Stimulated activated effector memory CD8-positive, alpha-beta T cell treated with anti-CD3 and anti-CD28 coated beads, Interleukin-12 subunit alpha, Interleukin-12 subunit beta, amount 100 ng/mL, for 72 hours (primary cell): ENCODE results near the gene IRX1.

Experiments used
- ATAC-seq: fragments of 150-1000 bp; cut with Tn5 transposase; 2 replicates; pipeline ENCODE4 v1.10.0; 2021
- DNase-seq, 2 donors: peaks; one replicate each; pipeline ENCODE4 v3.0.0; 2021 to 2022; ENCODE audit warnings: low spot score in 2 of 2
- H3K27ac Mint-ChIP-seq: one replicate; pipeline ENCODE4 v1.8.0; 2022; ENCODE audit warnings: mild to moderate bottlenecking, mixed read lengths
- H3K36me3 Mint-ChIP-seq: one replicate; pipeline ENCODE4 v1.8.0; 2022; ENCODE audit warnings: mild to moderate bottlenecking, mixed read lengths
- H3K4me1 Mint-ChIP-seq: one replicate; pipeline ENCODE4 v1.8.0; 2022; ENCODE audit warnings: mixed read lengths
- H3K4me3 Mint-ChIP-seq: one replicate; pipeline ENCODE4 v1.8.0; 2022; ENCODE audit warnings: mild to moderate bottlenecking, mixed read lengths
- H3K9me3 Mint-ChIP-seq: one replicate; pipeline ENCODE4 v1.8.0; 2022; ENCODE audit warnings: mixed read lengths

IRX1 gene

GRCh38 chr5:3595006-3595961 is at the start of gene IRX1:
Gene IRX1, plus strand, starts transcription at chr5:3595832. Its CDS starts 274 bp downstream, at chr5:3596106.
- DNase-seq (no peak), ATAC-seq (no peak)
- H3K4me3 Mint-ChIP-seq = no peak within 1 kb of the TSS
- H3K27ac Mint-ChIP-seq = no peak within 1 kb of the TSS
- peaks cover 2% of the 10 kb centered on the region for H3K9me3 Mint-ChIP-seq
- no peaks in the 10 kb centered on the region for H3K36me3 Mint-ChIP-seq
- peaks cover 8% of the 10 kb centered on the region for H3K4me1 Mint-ChIP-seq

- H3K27ac Mint-ChIP-seq = no peak overlapping the region
- ATAC-seq = no peak
- H3K36me3 Mint-ChIP-seq = no peaks in the 10 kb centered on the region
- no peak for DNase-seq
- H3K4me3 Mint-ChIP-seq = no peak overlapping the region
- peaks cover 10% of the 10 kb centered on the region for H3K9me3 Mint-ChIP-seq
- no peaks in the 10 kb centered on the region for H3K4me1 Mint-ChIP-seq
Observed at GRCh38 chr5:3546028-3546427, 49.6 kb upstream of the IRX1 start.

GRCh38 chr5:3564116-3564515 is 31.5 kb upstream of the IRX1 start:
- no peak overlapping the region for H3K4me3 Mint-ChIP-seq

GRCh38 chr5:3564827-3565518 is 30.7 kb upstream of the IRX1 start:
- no peak for DNase-seq
- Mint-ChIP-seq H3K9me3 (peaks cover 27% of the 10 kb centered on the region), H3K27ac (no peak overlapping the region), H3K4me1 (no peaks in the 10 kb centered on the region), H3K4me3 (no peak overlapping the region), H3K36me3 (no peaks in the 10 kb centered on the region)
- ATAC-seq = no peak

More at GRCh38 chr5:3564116-3564515, 31.5 kb upstream of the IRX1 start:
- Mint-ChIP-seq H3K36me3 (no peaks in the 10 kb centered on the region), H3K27ac (no peak overlapping the region), H3K9me3 (peaks cover 23% of the 10 kb centered on the region), H3K4me1 (no peaks in the 10 kb centered on the region)
- DNase-seq (no peak), ATAC-seq (no peak)

- Mint-ChIP-seq H3K9me3 (peaks cover 18% of the 10 kb centered on the region), H3K36me3 (no peaks in the 10 kb centered on the region), H3K4me1 (no peaks in the 10 kb centered on the region), H3K27ac (no peak overlapping the region), H3K4me3 (no peak overlapping the region)
- ATAC-seq (no peak), DNase-seq (no peak)
Observed at GRCh38 chr5:3584724-3585531, 10.7 kb upstream of the IRX1 start.

GRCh38 chr5:3590161-3590966 is 5.3 kb upstream of the IRX1 start:
- H3K9me3 Mint-ChIP-seq = no peaks in the 10 kb centered on the region
- H3K4me3 Mint-ChIP-seq = no peak overlapping the region
- no peaks in the 10 kb centered on the region for H3K36me3 Mint-ChIP-seq
- peaks cover 8% of the 10 kb centered on the region for H3K4me1 Mint-ChIP-seq
- H3K27ac Mint-ChIP-seq = no peak overlapping the region
- no peak for DNase-seq
- no peak for ATAC-seq

- Mint-ChIP-seq H3K27ac (no peak overlapping the region), H3K4me3 (no peak overlapping the region), H3K36me3 (no peaks in the 10 kb centered on the region), H3K4me1 (peaks cover 8% of the 10 kb centered on the region), H3K9me3 (no peaks in the 10 kb centered on the region)
- no peak for DNase-seq
- no peak for ATAC-seq
Observed at GRCh38 chr5:3590967-3591900, 4.4 kb upstream of the IRX1 start.

- Mint-ChIP-seq H3K4me3 (no peak overlapping the region), H3K36me3 (no peaks in the 10 kb centered on the region), H3K9me3 (no peaks in the 10 kb centered on the region), H3K4me1 (peaks cover 8% of the 10 kb centered on the region), H3K27ac (no peak overlapping the region)
- ATAC-seq = no peak
- DNase-seq = no peak
Observed at GRCh38 chr5:3592298-3592697, 3.3 kb upstream of the IRX1 start.

- Mint-ChIP-seq H3K4me3 (no peak overlapping the region), H3K9me3 (no peaks in the 10 kb centered on the region), H3K4me1 (peaks cover 8% of the 10 kb centered on the region), H3K27ac (peak overlapping the region; percentile 16), H3K36me3 (no peaks in the 10 kb centered on the region)
- DNase-seq (no peak), ATAC-seq (no peak)
Observed at GRCh38 chr5:3593771-3594509, 1.7 kb upstream of the IRX1 start.

- Mint-ChIP-seq H3K27ac (no peak overlapping the region), H3K9me3 (peaks cover 2% of the 10 kb centered on the region), H3K4me3 (no peak overlapping the region), H3K4me1 (peaks cover 8% of the 10 kb centered on the region), H3K36me3 (no peaks in the 10 kb centered on the region)
- ATAC-seq (no peak), DNase-seq (no peak)
Observed at GRCh38 chr5:3594510-3595005, 1.1 kb upstream of the IRX1 start.

- Mint-ChIP-seq H3K4me1 (peaks cover 8% of the 10 kb centered on the region), H3K9me3 (peaks cover 5% of the 10 kb centered on the region), H3K36me3 (no peaks in the 10 kb centered on the region), H3K27ac (no peak overlapping the region), H3K4me3 (no peak overlapping the region)
- DNase-seq (no peak), ATAC-seq (no peak)
Observed at GRCh38 chr5:3596261-3596825, 711 bp downstream of the IRX1 start.

- no peak for ATAC-seq
- Mint-ChIP-seq H3K9me3 (peaks cover 8% of the 10 kb centered on the region), H3K4me1 (peaks cover 8% of the 10 kb centered on the region), H3K4me3 (no peak overlapping the region), H3K36me3 (no peaks in the 10 kb centered on the region), H3K27ac (no peak overlapping the region)
- no peak for DNase-seq
Observed at GRCh38 chr5:3596857-3597166, 1.2 kb downstream of the IRX1 start.
